GM13976 (cell line): Measurements from ENCODE around the gene FAM228A.

Experiments used
- DNase-seq: peaks from one replicate; pipeline ENCODE4 v3.0.0; 2012; ENCODE audit warnings: low spot score
- CTCF ChIP-seq: IDR thresholded peaks from 2 replicates; pipeline ENCODE4 v1.5.1; 2012; ENCODE audit warnings: borderline replicate concordance, mild to moderate bottlenecking; ENCODE audit not compliant: insufficient read depth; ENCODE audit errors: extremely low read depth, missing control alignments, control extremely low read depth
- in situ Hi-C: fragments of 300-500 bp; cut with MboI; formaldehyde crosslinking; loops from one replicate; pipeline ENCODE4 v1.12.0; 2022; ENCODE audit warnings: low sequenced_read_pairs, mixed read lengths, inconsistent platforms; ENCODE audit not compliant: unreplicated experiment

Gene FAM228A

DNA sequence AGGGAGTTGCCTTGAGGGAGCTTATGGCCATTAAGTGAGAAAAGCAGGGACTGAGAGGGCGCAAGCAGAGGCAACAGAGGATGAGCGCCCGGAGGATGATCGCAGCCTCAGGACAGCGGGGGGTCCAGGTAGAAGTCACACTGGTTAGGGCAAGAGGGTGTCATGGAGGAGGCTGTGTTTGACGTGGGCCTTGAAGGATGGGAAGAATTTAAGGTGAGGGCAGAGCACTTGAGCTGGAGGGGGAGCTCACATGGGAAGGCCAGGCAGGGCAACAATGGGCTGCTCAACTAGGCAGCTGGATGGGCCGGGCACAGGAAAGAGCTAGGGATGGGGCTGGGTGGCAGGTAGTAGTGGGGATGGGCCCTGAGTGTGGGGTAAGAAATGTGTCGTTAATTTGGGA lies 31.9 kb downstream of the FAM228A start:
- no peak for TF ChIP-seq CTCF
- in situ Hi-C loops, result no loop called here
- no peak for DNase-seq

DNA sequence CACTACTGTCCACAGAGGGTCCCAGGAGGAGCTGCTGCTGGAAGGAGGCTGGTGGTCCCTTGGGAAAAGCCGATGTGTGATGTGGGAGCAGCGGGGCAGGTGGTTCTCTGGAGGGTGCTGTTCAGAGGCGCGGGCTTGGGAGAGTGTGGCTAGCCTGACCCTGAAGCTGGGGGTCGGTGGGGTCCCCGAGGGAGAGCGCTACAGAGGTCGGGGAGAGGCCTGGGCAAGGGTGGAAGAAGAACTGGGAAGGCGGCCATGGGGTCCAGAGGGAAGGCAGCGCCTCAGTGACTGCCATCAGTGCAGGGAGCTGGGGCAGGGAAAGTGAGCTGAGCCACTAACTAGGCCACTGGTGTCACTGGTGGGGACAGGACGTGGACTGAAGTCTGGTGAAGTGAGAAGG lies 32.5 kb downstream of the FAM228A start:
- no peak for DNase-seq
- in situ Hi-C loops, result no loop called here
- no peak for TF ChIP-seq CTCF

GRCh38 chr2:24208490-24208889 lies 33.6 kb downstream of the FAM228A start:
- DNase-seq, result no peak
- TF ChIP-seq CTCF, result no peak
- in situ Hi-C loops, result no loop called here

DNA sequence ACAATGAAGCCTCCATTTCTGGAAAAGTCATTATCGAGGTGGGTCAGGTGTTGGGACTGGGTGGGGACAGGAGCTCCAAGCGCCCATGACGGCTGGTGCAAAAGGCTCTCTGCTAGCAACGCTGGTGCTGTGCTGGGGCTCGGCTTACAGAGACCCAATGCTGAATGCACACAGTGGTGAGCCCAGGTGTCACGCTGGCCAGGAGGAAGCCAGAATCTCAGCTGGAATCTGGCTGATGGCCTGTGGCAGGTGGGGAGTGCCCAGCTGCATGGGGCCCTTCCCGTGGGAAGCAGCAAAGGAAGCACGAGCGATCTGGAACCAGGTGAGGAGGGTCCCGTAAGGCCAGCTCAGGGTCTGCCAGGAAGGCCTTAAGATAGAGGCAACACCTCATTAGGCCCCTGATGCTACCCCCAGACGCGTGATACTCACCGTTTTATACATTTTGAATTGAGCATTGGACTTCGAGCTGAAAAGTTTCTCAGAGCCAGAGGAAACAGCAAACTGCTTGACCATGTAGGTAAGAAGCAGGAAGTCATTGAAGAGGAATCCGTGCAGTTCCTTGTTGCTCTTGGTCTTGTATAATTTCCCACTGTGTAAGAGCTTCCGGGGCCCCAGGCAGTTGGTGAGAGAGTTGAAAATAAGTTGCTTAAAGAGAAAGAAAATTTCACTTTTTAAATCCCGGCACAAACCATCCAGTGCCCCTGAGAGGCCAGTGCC lies 34.7 kb downstream of the FAM228A start:
- no peak for TF ChIP-seq CTCF

DNA sequence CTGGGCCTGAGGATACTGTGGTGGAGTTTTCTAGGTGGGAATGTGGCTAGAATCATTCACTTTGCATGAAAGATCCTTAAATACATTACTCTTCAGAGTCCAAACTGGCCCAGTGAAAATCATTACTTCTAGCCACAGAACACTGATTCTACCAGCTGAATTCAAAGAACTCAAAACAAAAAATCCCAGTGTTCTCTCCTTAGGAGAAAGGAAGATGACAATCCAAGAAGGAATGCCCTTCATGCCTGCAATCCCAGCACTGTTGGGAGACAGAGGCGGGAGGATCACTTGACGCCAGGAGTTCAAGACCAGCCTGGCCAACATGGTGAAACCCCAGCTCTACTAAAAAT lies 35.2 kb downstream of the FAM228A start:
- in situ Hi-C loops, result no loop called here
- DNase-seq, result no peak

More for the DNA sequence above, 34.7 kb downstream of the FAM228A start:
- no peak for DNase-seq
- in situ Hi-C loops, result no loop called here

GRCh38 chr2:24210723-24211122 lies 35.9 kb downstream of the FAM228A start:
- no peak for DNase-seq
- no peak for TF ChIP-seq CTCF
- in situ Hi-C loops, result no loop called here

More for the DNA sequence above, 35.2 kb downstream of the FAM228A start:
- no peak for TF ChIP-seq CTCF
